ENCODE measurements around the gene FBXL13.

GRCh38 chr7:103120362-103120761, 45.8 kb upstream of the FBXL13 start:
- TF ChIP-seq CTCF (conservative IDR thresholded peaks at IDR 0.05; ENCODE audit: low read length) (no peak), EZH2phosphoT487 (IDR thresholded peaks at IDR 0.05; ENCODE audit: borderline replicate concordance, low read depth, low read length) (no peak)

All from OCI-LY7 (cell line).